Iris pigment epithelial cell (primary cell): ENCODE data around the gene COG5.
"Not testable (repeated sequence)": the region's sequence is repeated elsewhere in the genome, so short reads cannot be mapped to it uniquely, and the experiment has no call there.

Source experiments
- DNase-seq: peaks from one replicate; pipeline ENCODE4 v3.0.0-alpha.2; 2011; ENCODE audit warnings: low read depth

Gene COG5

DNA sequence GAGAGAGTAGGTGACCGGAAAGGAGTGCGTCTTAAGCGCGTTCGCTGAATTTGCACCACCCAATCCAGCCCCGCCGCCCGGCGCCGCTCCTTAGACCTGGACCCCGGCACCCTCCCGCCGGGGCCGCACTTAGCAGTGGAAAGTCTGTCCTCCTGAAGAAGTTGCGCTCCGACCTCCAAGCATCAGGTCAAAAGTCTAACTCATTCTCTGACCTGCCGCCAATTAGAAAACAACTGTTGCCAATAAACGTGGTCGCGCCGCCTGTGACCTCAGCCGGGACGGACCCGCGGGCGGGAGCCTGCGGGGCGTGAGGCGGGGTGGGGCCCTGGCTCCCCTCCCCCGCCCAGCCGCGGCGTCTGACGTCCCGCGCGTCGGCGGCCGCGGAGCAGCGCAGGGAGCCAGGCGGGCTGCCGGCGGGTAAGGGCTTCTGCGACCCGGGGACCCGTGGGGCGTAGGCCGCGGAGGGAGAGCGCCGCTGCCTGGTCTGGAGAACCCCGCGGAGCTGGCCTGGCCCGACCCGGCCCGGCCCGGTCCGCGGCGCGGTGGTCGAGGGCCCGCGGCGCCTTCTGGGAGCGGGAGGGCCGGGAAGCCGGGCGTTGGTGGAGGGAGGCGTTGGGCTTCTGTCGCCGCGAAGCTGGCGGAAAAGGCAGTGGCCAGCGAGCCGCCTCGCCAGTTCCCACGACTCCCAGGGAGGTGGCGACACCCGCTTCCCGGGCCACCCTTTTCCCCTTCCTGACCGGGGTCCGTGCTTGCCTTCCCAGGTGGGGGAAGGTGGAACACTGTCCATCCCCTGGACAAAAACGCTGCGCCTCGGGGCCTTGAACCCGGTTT lies 16.4 kb upstream of the COG5 start, which contains the start of gene BCAP29:
BCAP29 (plus strand) TSS at position 362 of the 831 bp plus-strand sequence. CDS start 527 bp downstream, outside the sequence.
- peak; percentile 55 for DNase-seq

DNA sequence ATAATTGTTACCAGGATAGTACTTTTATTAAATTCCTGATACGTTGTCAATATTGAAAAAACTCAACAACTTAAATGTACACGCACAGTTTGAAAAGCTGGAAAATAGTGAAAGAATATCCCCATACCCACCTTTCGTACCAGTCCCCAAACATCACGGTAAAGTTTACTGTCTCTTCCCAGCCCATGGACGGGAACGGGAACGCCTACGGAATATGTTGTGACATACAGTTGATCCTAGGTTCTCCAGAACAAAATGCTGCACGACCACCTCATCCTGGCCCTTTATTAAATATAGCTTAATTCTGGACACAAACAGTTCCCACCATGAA lies 15.8 kb upstream of the COG5 start:
- no peak for DNase-seq

- no peak for DNase-seq
Measured at GRCh38 chr7:107573537-107573936, 9.8 kb upstream of the COG5 start.

DNA sequence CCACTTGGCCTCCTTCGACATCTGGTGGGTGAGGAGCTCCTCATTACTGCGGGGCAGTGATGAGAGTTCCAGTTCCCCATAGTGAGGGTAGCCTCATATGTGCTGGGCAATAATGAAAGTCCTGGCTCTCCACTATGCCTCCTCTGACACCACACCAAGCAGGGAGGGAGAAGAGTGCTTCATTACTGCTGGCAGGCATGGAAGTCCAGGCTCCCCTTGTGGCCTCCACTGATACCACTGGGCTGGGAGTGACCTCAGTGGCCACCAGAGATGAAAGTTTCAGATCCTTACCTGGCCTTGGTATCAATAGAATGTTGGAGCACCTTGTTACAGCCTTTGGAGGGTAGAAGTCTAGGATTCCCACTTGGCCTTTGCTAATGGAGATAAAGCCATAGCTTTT lies 6.6 kb upstream of the COG5 start:
- DNase-seq: no peak

DNA sequence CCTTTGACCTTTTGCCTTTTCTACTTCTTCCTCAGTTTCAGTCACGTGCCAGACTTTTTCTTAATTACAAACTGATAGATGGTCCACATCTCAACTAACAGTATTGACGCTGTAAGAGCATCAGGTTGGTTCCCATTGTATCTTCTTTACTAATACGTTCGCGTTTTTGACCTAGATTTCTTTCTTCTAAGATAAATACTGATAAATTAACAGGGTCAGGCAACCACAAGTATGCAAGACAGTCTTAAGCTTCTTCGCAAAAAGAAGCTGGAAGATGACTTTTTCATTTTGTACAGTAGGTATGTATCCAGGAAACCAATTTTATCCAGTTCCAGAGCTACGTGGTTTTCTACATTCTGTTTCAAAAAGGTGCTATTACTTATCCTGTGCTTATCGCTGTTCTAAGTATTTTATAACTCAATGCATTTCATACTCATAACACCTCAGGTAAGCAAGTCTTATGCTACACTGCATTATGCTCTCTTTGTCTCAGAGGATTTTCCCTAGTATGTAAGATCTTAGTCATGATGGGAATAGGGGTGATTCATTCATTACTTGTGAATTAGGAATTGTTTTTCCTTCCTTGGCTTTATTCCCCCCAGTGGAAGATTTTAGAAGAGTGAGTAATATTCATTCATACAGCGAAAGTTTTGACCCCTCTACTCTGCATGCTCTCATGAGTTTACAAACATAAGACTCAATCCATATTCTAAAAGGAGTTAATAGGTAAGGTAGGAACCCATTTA lies 1.0 kb upstream of the COG5 start:
- peak; percentile 84 for DNase-seq

DNA sequence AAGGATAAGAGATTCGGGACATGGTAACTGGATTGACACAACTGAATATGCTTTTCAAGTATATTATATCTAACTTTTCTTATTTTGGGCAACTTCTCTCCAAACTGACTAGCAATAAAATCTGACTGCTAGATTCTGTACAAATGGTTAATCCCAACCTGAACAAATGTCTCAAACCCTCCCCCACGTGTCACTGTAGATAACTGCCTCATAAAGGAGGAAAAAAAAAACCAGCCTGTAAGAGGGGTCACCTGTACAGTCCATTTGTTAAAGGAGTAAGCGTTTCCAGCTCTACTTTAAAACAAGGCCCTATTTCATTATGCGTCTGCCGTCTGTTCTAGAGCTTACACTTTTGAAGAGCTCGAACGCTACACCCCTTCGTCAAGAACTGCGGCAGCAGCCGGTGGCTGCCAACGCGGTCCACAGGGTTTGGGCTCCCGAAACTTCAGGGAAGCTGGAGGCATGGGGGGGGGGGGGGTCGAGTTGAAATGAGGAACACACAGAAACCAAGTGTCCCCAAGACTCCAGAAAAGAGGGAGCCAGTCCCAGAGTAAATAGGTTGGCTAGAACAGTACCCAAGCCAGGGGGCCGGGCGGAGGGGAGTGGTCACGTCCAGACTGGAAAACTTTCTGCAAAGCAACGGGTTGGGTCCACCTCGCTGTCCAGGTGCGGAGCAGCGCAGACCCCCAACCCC lies 492 bp downstream of the COG5 start:
- DNase-seq: no peak

GRCh38 chr7:107560898-107561516 lies 2.7 kb downstream of the COG5 start:
- no peak for DNase-seq

GRCh38 chr7:107559864-107560263 lies 3.9 kb downstream of the COG5 start:
- DNase-seq: peak; percentile 86

- DNase-seq: no peak
Measured at GRCh38 chr7:107555893-107556292, 7.8 kb downstream of the COG5 start.

DNA sequence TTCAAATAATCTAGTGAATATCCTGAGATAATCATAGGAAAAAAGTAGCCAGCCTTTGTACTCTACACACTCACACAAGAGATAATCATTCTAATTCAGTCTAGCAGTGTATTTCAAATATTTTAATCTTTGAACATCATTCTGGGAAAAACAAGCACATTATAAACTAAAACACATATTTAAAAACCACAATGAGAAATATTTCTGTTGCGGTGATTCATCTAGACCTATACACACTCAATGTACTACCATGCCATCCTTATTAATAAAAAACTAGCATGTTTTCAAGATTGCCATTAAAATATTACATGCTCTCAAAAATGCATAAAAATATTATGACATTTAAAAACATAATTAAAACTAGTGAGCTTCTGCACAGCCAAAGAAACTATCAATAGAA lies 11.8 kb downstream of the COG5 start:
- DNase-seq: peak; percentile 70

GRCh38 chr7:107544848-107545591 lies 18.7 kb downstream of the COG5 start:
- no peak for DNase-seq

DNA sequence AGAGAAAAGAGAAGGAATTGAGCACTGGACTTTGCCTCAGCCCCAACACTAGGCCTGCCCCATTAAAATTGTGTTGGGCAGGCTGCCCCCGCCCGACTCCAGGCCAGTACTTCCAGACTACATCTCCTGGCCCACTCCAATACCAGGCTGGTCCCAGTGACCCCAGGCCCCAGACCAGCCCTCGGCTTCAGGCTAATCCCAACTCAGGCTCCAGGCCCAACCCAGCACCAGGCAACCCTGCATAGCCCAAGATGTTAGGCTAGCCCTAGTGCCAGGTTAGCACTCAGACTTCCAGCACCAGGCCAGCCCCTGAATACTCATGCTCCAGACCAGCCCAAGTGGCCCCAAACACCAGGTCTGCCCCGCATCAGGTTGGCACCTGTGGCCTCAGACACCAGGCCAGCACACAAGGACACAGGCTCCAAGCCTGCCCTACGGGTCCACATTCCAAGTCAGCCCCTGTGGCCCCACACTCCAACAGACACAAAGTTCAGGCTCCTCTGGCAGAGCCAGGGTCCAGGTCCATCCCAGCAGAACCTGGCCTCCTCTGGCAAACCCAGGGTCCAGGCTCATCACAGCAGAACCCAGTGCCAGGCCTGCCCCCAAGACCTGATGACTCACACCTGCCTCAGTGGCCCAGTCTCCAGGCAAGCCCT lies 20.3 kb downstream of the COG5 start:
- DNase-seq: no peak

DNA sequence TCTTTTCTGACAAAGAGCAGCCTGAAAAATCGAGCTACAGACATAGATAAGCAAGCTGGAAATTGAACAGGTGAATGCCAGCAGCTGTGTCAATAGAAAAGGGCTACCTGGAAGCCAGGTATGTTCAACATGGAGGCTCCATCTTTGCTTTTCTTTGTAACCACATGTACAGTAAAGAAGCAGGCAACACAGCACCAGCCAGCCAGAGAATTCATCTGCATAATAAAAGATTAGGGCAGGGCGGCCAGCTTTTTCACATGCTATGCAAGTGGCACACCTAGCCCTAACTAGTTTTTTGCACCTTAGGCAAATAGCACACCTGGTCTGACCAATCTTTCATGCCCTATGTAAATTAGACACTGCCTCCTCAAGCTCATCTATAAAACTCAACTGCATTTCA lies 25.7 kb downstream of the COG5 start:
- no peak for DNase-seq

DNA sequence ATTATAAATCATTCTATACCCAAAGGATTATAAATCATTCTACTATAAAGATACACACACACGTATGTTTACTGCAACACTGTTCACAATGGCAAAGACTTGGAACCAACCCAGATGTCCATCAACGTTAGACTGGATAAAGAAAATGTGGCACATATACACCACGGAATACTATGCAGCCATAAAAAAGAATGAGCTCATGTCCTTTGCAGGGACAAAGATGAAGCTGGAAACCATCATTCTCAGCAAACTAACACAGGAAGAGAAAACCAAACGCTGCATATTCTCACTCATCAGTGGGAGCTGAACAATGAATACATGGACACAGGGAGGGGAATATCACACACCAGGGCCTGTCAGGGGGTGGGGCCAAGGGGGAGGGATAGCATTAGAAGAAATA lies 26.5 kb downstream of the COG5 start:
- DNase-seq: not testable (repeated sequence)

GRCh38 chr7:107534139-107534538 lies 29.6 kb downstream of the COG5 start:
- no peak for DNase-seq

DNA sequence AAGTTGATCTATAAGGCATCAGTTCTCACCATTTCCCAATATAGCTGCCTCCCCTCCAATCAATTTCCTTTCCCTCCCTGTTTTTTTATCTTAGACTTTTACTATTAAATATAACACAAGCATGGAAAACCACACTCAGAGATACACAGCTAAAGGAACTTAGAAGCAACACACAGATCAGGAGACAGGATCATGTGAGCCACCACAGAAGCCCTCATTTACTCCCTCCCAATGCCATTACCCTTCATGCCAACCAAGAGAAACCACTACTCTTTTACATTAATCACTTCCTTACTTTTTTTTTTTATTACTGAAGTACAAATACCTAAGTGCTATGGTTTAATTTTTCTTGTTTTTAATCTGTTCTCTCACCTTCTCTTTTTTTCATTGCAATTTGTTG lies 33.0 kb downstream of the COG5 start:
- no peak for DNase-seq

- DNase-seq: peak; percentile 82
Measured at GRCh38 chr7:107528461-107528860, 35.3 kb downstream of the COG5 start.

DNA sequence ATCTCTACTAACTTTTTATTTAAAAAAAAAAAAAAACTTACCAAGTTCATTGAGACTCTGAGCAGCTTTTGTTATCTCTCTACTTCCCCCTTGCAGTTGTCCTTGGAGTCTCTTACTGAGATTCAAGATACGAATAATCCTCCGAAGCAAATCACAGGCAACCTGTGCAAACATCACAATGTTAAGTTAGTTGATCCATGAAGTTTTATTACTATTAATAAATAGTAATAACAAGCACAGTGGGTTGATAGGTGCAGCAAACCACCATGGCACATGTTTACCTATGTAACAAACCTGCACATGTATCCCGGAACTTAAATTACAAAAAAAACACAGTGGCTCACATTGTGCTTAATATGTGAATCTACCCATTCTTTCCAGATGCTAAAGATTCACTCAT lies 36.5 kb downstream of the COG5 start:
- no peak for DNase-seq

DNA sequence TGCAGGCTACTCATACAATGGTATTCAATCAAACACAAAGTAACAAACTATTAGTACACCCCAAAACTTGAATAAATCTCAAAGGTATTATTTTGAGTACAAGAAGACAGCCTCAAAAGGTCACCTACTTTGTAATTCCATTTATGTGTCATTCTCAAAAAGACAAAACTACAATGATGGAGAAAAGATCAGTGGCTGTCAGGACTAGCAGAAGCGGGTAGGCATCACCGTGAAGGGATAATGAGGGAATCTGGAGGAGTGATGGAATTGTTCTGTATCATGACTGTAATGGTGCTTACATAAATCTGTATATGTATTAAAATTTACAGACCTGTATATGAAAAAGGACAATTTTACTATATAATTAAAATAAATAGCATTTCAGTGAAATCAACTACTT lies 37.0 kb downstream of the COG5 start:
- DNase-seq: no peak

DNA sequence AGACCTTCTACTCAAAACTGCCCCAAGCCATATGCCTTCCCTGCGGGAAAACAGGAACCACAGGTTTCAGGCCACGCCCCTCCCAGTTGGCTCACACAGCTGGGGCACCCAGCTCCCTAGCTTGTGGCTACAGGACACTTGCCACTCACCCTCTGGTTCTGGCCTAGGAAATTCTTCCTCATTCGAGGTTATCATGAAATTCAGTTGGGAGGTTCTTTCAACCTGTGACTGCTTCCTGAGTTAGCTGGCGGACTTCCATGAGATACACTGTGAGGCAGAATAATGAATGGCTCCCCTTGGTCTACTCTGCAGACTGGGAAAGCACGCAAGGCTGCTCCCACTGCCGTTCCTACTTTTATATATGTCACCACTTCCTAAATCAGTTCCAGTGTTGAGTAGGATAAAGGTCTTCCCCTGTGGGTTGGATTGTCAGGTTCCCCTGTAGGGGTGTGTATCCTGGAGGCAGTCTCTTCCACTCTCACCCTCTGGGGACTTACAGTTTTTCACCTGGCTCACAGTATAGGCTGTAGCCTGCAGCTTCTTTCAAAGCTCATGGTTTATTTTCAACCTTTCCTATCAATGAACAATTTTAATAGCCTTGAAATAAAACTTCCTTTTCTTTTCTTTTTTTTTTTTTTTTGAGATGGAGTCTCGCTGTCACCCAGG lies 56.9 kb downstream of the COG5 start:
- DNase-seq: no peak
